Left lung (tissue), 10 donors: ENCODE results near the gene PCNX2. TPM values are rescaled to one million over a fixed set of nuclear protein-coding genes. Genes with fewer than 3 reads are reported as not detected.

Experiments
- ATAC-seq: fragments of 200-7000 bp; cut with Tn5 transposase; one replicate; pipeline ENCODE4 v1.9.1; 2020; ENCODE audit warnings: moderate library complexity
- DNase-seq, 4 donors: peaks; one replicate each; pipeline ENCODE4 v3.0.0-alpha.2; 2013 to 2020
- H3K27ac ChIP-seq, 2 donors: fragments of 200-600 bp; sonication (generic) in 1 of 2; one replicate each; pipeline versions ENCODE4 v1.5.0 to v1.8.0; 2020 to 2021
- H3K27me3 ChIP-seq, 2 donors: fragments of 200-600 bp; sonication (generic) in 1 of 2; one replicate each; pipeline versions ENCODE4 v1.5.0 to v1.8.0; 2020 to 2021
- H3K36me3 ChIP-seq, 2 donors: fragments of 200-600 bp; sonication (generic) in 1 of 2; one replicate each; pipeline versions ENCODE4 v1.5.0 to v1.8.0; 2020 to 2021
- H3K4me1 ChIP-seq, 2 donors: fragments of 200-600 bp; one replicate each; pipeline ENCODE4 v1.8.0; 2021
- H3K4me3 ChIP-seq, 2 donors: fragments of 200-600 bp; sonication (generic) in 1 of 2; one replicate each; pipeline versions ENCODE4 v1.5.0 to v1.8.0; 2020 to 2021; ENCODE audit warnings: mild to moderate bottlenecking in 1 of 2
- H3K9me3 ChIP-seq, 2 donors: fragments of 200-600 bp; sonication (generic) in 1 of 2; one replicate each; pipeline versions ENCODE4 v1.5.0 to v1.8.0; 2020 to 2021
- CTCF ChIP-seq, 2 donors: fragments of 200-600 bp; sonication (generic) in 1 of 2; IDR thresholded peaks; one replicate each; pipeline versions ENCODE4 v1.5.0 to v1.8.0; 2021; ENCODE audit warnings: antibody characterized with exemption in 2 of 2
- intact Hi-C, 2 donors: fragments of 100-400 bp; cut with DNase I; formaldehyde crosslinking; loops; one replicate each; pipeline versions ENCODE4 v1.11.2 to v1.14.2; 2022
- polyA plus RNA-seq, 6 donors: library from polyadenylated mRNA; unstranded; fragments of 120-200 nt; gene quantifications; one replicate each; pipeline ENCODE4 v1.2.1, GENCODE V29; 2013; ENCODE audit not compliant: insufficient read length in 6 of 6
- total RNA-seq, 2 donors: library from RNA; stranded (reverse); fragmentation: NEBNext Ultra II Directional; extraction: Animal tissue kit (Norgen Biotek cat#: 25700); gene quantifications; one replicate each; pipeline ENCODE4 v1.2.1, GENCODE V29; 2021
- donor health status: DM: no; HTN: yes; CAD: no.
- donor health status: DM: no; HTN: no; CAD: no.

Gene PCNX2
- total and polyA plus RNA-seq, 8 donors: 9.2 to 14.7 (median 11.3) TPM

- H3K4me1 ChIP-seq: no peaks in the 10 kb centered on the region
- no peaks in the 10 kb centered on the region for H3K36me3 ChIP-seq
- no peak for ATAC-seq
- TF ChIP-seq CTCF (IDR thresholded peaks at IDR 0.05): no peak
- H3K27ac ChIP-seq: no peak overlapping the region
- intact Hi-C loops: no loop called here
- H3K9me3 ChIP-seq: no peaks in the 10 kb centered on the region
- no peaks in the 10 kb centered on the region for H3K27me3 ChIP-seq
- DNase-seq: no peak
- H3K4me3 ChIP-seq: no peak overlapping the region
These were observed 352.9 kb downstream of the PCNX2 start for GRCh38 chr1:232942413-232943294.

GRCh38 chr1:232940262-232940661 lies 355.3 kb downstream of the PCNX2 start:
- intact Hi-C loops: no loop called here
- TF ChIP-seq CTCF (IDR thresholded peaks at IDR 0.05): no peak
- Histone ChIP-seq H3K36me3 (no peaks in the 10 kb centered on the region), H3K4me3 (no peak overlapping the region), H3K4me1 (no peaks in the 10 kb centered on the region), H3K27ac (no peak overlapping the region), H3K27me3 (no peaks in the 10 kb centered on the region), H3K9me3 (no peaks in the 10 kb centered on the region)
- DNase-seq (no peak), ATAC-seq (no peak)

GRCh38 chr1:232939748-232940147 lies 355.8 kb downstream of the PCNX2 start:
- Histone ChIP-seq H3K9me3 (no peaks in the 10 kb centered on the region), H3K36me3 (no peaks in the 10 kb centered on the region), H3K27me3 (no peaks in the 10 kb centered on the region), H3K4me1 (no peaks in the 10 kb centered on the region), H3K27ac (no peak overlapping the region), H3K4me3 (no peak overlapping the region)
- DNase-seq (no peak), ATAC-seq (no peak)
- TF ChIP-seq CTCF (IDR thresholded peaks at IDR 0.05): no peak
- intact Hi-C loops: no loop called here

- no peaks in the 10 kb centered on the region for H3K9me3 ChIP-seq
- ATAC-seq: no peak
- H3K4me1 ChIP-seq: no peaks in the 10 kb centered on the region
- intact Hi-C loops: no loop called here
- TF ChIP-seq CTCF (IDR thresholded peaks at IDR 0.05): no peak
- DNase-seq: no peak
- H3K4me3 ChIP-seq: no peak overlapping the region
- no peak overlapping the region for H3K27ac ChIP-seq
- no peaks in the 10 kb centered on the region for H3K36me3 ChIP-seq
- H3K27me3 ChIP-seq: no peaks in the 10 kb centered on the region
These were observed 356.6 kb downstream of the PCNX2 start for GRCh38 chr1:232938926-232939325.

GRCh38 chr1:232937741-232938375 lies 357.7 kb downstream of the PCNX2 start:
- H3K9me3 ChIP-seq: no peaks in the 10 kb centered on the region
- intact Hi-C loops: no loop called here
- no peaks in the 10 kb centered on the region for H3K36me3 ChIP-seq
- ATAC-seq (peak; percentile 15), DNase-seq (no peak)
- no peak for TF ChIP-seq CTCF (IDR thresholded peaks at IDR 0.05)
- no peak overlapping the region for H3K4me3 ChIP-seq
- H3K27me3 ChIP-seq: no peaks in the 10 kb centered on the region
- H3K4me1 ChIP-seq: no peaks in the 10 kb centered on the region
- no peak overlapping the region for H3K27ac ChIP-seq
